ENCODE results near the gene VPS54. TPM values are rescaled to one million over a fixed set of nuclear protein-coding genes. Genes with fewer than 3 reads are reported as not detected.

VPS54 gene
- total RNA-seq, 2 experiments from 2014 or later = 9.5 to 10.8 TPM

- no peak overlapping the region for H3K27ac ChIP-seq (ENCODE audit: low read depth in 1 of 2, low read length in 2 of 2)
- no peak overlapping the region for H3K4me3 ChIP-seq (ENCODE audit: low read length)
- no peak for DNase-seq
- CTCF ChIA-PET = no interaction called here
- no peaks in the 10 kb centered on the region for H3K4me1 ChIP-seq (ENCODE audit: insufficient read depth, low read length)
- POLR2A ChIA-PET = no interaction called here
- TF ChIP-seq CTCF (IDR thresholded peaks at IDR 0.05) = no peak
- Mint-ChIP-seq H3K36me3 (ENCODE audit: low read depth) (peaks cover 91% of the 10 kb centered on the region), H3K4me3 (no peak overlapping the region), H3K4me1 (ENCODE audit: low read depth) (peaks cover 5% of the 10 kb centered on the region), H3K9me3 (peaks cover 6% of the 10 kb centered on the region), H3K27ac (no peak overlapping the region), H3K27me3 (no peaks in the 10 kb centered on the region)
- peaks cover 24% of the 10 kb centered on the region for H3K36me3 ChIP-seq (ENCODE audit: insufficient read depth, low read length)
- intact Hi-C loops (cut with DNase I, micrococcal nuclease) = loop anchor here in 1 of 2 experiments (2.0 kb wide), 1 partner anchor 20 kb away; no protein-coding TSS in a partner anchor
- no peaks in the 10 kb centered on the region for H3K27me3 ChIP-seq (ENCODE audit: control insufficient read depth in 1 of 2, insufficient read depth in 2 of 2, low read length in 2 of 2)
- peaks cover 9 to 12% of the 10 kb centered on the region in 2 experiments for H3K9me3 ChIP-seq (ENCODE audit: control insufficient read depth in 1 of 2, insufficient read depth in 1 of 2, low read length in 2 of 2)
- no peak for ATAC-seq (ENCODE audit: poor library complexity)
Observed at GRCh38 chr2:63903003-63903402, 116.2 kb downstream of the VPS54 start.

GRCh38 chr2:63902149-63902548, 117.1 kb downstream of the VPS54 start:
- ATAC-seq (ENCODE audit: poor library complexity) (no peak), DNase-seq (no peak)
- H3K27ac ChIP-seq (ENCODE audit: low read depth in 1 of 2, low read length in 2 of 2) = no peak overlapping the region
- POLR2A ChIA-PET = no interaction called here
- no peaks in the 10 kb centered on the region for H3K27me3 ChIP-seq (ENCODE audit: control insufficient read depth in 1 of 2, insufficient read depth in 2 of 2, low read length in 2 of 2)
- peaks cover 9 to 10% of the 10 kb centered on the region in 2 experiments for H3K9me3 ChIP-seq (ENCODE audit: control insufficient read depth in 1 of 2, insufficient read depth in 1 of 2, low read length in 2 of 2)
- TF ChIP-seq CTCF (IDR thresholded peaks at IDR 0.05) = no peak
- peaks cover 29% of the 10 kb centered on the region for H3K36me3 ChIP-seq (ENCODE audit: insufficient read depth, low read length)
- H3K27me3 Mint-ChIP-seq = no peaks in the 10 kb centered on the region
- H3K9me3 Mint-ChIP-seq = peaks cover 6% of the 10 kb centered on the region
- H3K4me1 Mint-ChIP-seq (ENCODE audit: low read depth) = peaks cover 5% of the 10 kb centered on the region
- intact Hi-C loops (cut with DNase I, micrococcal nuclease) = loop anchor here in 1 of 2 experiments (2.0 kb wide), 1 partner anchor 19 kb away; no protein-coding TSS in a partner anchor
- no peak overlapping the region for H3K4me3 ChIP-seq (ENCODE audit: low read length)
- peaks cover 90% of the 10 kb centered on the region for H3K36me3 Mint-ChIP-seq (ENCODE audit: low read depth)
- CTCF ChIA-PET = no interaction called here
- no peak overlapping the region for H3K27ac Mint-ChIP-seq
- H3K4me1 ChIP-seq (ENCODE audit: insufficient read depth, low read length) = no peaks in the 10 kb centered on the region
- no peak overlapping the region for H3K4me3 Mint-ChIP-seq

GRCh38 chr2:63899639-63900038, 119.6 kb downstream of the VPS54 start:
- DNase-seq = no peak
- no peak for ATAC-seq (ENCODE audit: poor library complexity)
- intact Hi-C loops (cut with DNase I, micrococcal nuclease) = no loop called here
- POLR2A ChIA-PET = interaction anchor here (0.9 kb wide), 1 partner anchor 58 kb away, joined by 3 read pairs; the partner anchor contains the start of gene UGP2
- no peaks in the 10 kb centered on the region for H3K4me1 ChIP-seq (ENCODE audit: insufficient read depth, low read length)
- peaks cover 35% of the 10 kb centered on the region for H3K36me3 ChIP-seq (ENCODE audit: insufficient read depth, low read length)
- peaks cover 0 to 7% of the 10 kb centered on the region in 2 experiments for H3K9me3 ChIP-seq (ENCODE audit: control insufficient read depth in 1 of 2, insufficient read depth in 1 of 2, low read length in 2 of 2)
- no peaks in the 10 kb centered on the region for H3K27me3 Mint-ChIP-seq
- H3K4me3 Mint-ChIP-seq = no peak overlapping the region
- no peak overlapping the region for H3K4me3 ChIP-seq (ENCODE audit: low read length)
- peaks cover 85% of the 10 kb centered on the region for H3K36me3 Mint-ChIP-seq (ENCODE audit: low read depth)
- H3K27ac ChIP-seq (ENCODE audit: low read depth in 1 of 2, low read length in 2 of 2) = no peak overlapping the region
- CTCF ChIA-PET = interaction anchor here (0.7 kb wide), 1 partner anchor 39 kb away, joined by 3 read pairs; no protein-coding TSS in a partner anchor
- peaks cover 4% of the 10 kb centered on the region for H3K9me3 Mint-ChIP-seq
- H3K27me3 ChIP-seq (ENCODE audit: control insufficient read depth in 1 of 2, insufficient read depth in 2 of 2, low read length in 2 of 2) = no peaks in the 10 kb centered on the region
- H3K4me1 Mint-ChIP-seq (ENCODE audit: low read depth) = peaks cover 5% of the 10 kb centered on the region
- no peak for TF ChIP-seq CTCF (IDR thresholded peaks at IDR 0.05)
- no peak overlapping the region for H3K27ac Mint-ChIP-seq

Measured in CD4-positive, alpha-beta T cell (primary cell).